OCI-LY7 (cell line): ENCODE measurements around the gene GCAT. TPM values are rescaled to one million over a fixed set of nuclear protein-coding genes. Genes with fewer than 3 reads are reported as not detected.

Experiments
- BruUV-seq: library from RNA; stranded (reverse); fragments of 400-500 nt; replicated peaks from 2 replicates; lab custom pipeline; 2021; lab: Mats Ljungman, UMichigan
- CTCF ChIA-PET: fragments of 300-600 bp; sonication (Branson Sonifier 250); formaldehyde crosslinking; loops from one replicate; lab custom pipeline; 2022; ENCODE audit warnings: antibody characterized with exemption; ENCODE audit not compliant: unreplicated experiment; lab: Charles Lee
- POLR2A ChIA-PET: fragments of 300-600 bp; sonication (Branson Sonifier 250); formaldehyde crosslinking; loops from one replicate; lab custom pipeline; 2022; ENCODE audit warnings: antibody characterized with exemption; lab: Charles Lee
- DNase-seq: peaks from one replicate; pipeline ENCODE4 v3.0.0-alpha.2; 2015; ENCODE audit warnings: low spot score
- H2AFZ ChIP-seq: fragments of 200-600 bp; sonication (generic), shearing (Covaris generic); 2 replicates; pipeline ENCODE4 v1.6.1; 2014; ENCODE audit warnings: mild to moderate bottlenecking, antibody characterized with exemption, low read length, moderate library complexity
- H3K27ac ChIP-seq: fragments of 200-600 bp; sonication (generic); 2 replicates; pipeline ENCODE4 v1.5.1; 2014; ENCODE audit warnings: mixed run types, low read depth, mild to moderate bottlenecking, moderate library complexity, low read length, inconsistent platforms; ENCODE audit not compliant: poor library complexity, severe bottlenecking
- H3K36me3 ChIP-seq: fragments of 200-600 bp; sonication (generic); 2 replicates; pipeline ENCODE4 v1.6.1; 2014; ENCODE audit warnings: mild to moderate bottlenecking, antibody characterized with exemption, low read length, moderate library complexity, mixed read lengths; ENCODE audit not compliant: insufficient read depth
- H3K4me1 ChIP-seq: fragments of 200-600 bp; sonication (generic); 2 replicates; pipeline ENCODE4 v1.5.1; 2014; ENCODE audit warnings: mild to moderate bottlenecking, low read length; ENCODE audit not compliant: insufficient read depth, poor library complexity, severe bottlenecking
- H3K4me2 ChIP-seq: fragments of 200-600 bp; sonication (generic); 2 replicates; pipeline ENCODE4 v1.6.1; 2014; ENCODE audit warnings: mild to moderate bottlenecking, low read length
- H3K4me3 ChIP-seq: fragments of 200-600 bp; sonication (generic); 2 replicates; pipeline ENCODE4 v1.5.1; 2014; ENCODE audit warnings: mild to moderate bottlenecking, low read depth, low read length; ENCODE audit not compliant: poor library complexity, severe bottlenecking
- H3K79me2 ChIP-seq: fragments of 200-600 bp; sonication (generic); 2 replicates; pipeline ENCODE4 v1.6.1; 2016; ENCODE audit warnings: low read depth, mild to moderate bottlenecking, low read length, moderate library complexity, mixed read lengths; ENCODE audit not compliant: insufficient read depth
- H3K9me2 ChIP-seq: fragments of 200-600 bp; sonication (generic); 2 replicates; pipeline ENCODE4 v1.6.1; 2016; ENCODE audit warnings: mild to moderate bottlenecking, low read length, mixed read lengths; ENCODE audit not compliant: insufficient read depth
- H3K9me3 ChIP-seq: fragments of 200-600 bp; sonication (generic); 2 replicates; pipeline ENCODE4 v1.6.1; 2014; ENCODE audit warnings: mild to moderate bottlenecking, mixed run types, low read length, mixed read lengths
- H4K20me1 ChIP-seq: fragments of 200-600 bp; sonication (generic); 2 replicates; pipeline ENCODE4 v1.6.1; 2014; ENCODE audit warnings: mild to moderate bottlenecking, antibody characterized with exemption, low read length, moderate library complexity, mixed read lengths; ENCODE audit not compliant: insufficient read depth
- EZH2phosphoT487 ChIP-seq: fragments of 200-600 bp; sonication (generic); IDR thresholded peaks from 2 replicates; pipeline ENCODE4 v1.6.1; 2018; ENCODE audit warnings: low read depth, borderline replicate concordance, mild to moderate bottlenecking, mixed run types, antibody characterized with exemption, low read length, moderate library complexity, mixed read lengths
- intact Hi-C: fragments of 100-400 bp; cut with micrococcal nuclease; formaldehyde crosslinking; loops from one replicate; pipeline ENCODE4 v1.10.0; 2022; ENCODE audit not compliant: unreplicated experiment
- total RNA-seq, 2 experiments: library from RNA; depleted of rRNA in 1 of 2; stranded (reverse); fragments of >200 nt in 1 of 2; shearing (Covaris generic) in 1 of 2; gene quantifications; 2 replicates each; pipeline ENCODE4 v1.2.3, GENCODE V29; 2014 to 2022
- TF ChIP-seq, protein P1 (sequence below): fragments of 200-600 bp; sonication (generic); conservative IDR thresholded peaks from 2 replicates; pipeline ENCODE4 v1.5.1; 2014; ENCODE audit warnings: mild to moderate bottlenecking, antibody characterized with exemption, low read length, moderate library complexity, mixed read lengths

Gene GCAT
- total RNA-seq, 2 experiments from 2014 or later, result 14.6 to 17.3 TPM

DNA sequence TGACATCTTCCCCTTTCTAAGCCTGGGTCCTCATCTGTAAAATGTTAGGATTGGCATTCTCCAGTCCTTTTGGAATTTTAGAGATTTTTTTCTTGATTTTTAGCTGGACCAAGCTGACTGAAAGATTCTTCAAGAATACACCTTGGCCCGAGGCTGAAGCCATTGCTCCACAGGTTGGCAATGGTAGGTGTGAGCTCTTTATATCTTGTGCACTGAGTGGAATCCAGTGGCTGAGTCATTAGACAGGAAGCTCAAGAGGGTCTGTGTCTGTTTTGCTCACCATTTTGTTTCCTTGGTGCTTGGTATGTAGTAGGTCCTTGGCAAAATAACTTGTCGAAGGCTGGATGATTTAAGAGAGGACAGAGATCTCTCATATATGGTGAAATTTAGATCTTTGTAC, 47.7 kb downstream of the GCAT start:
- no peak for DNase-seq
- CTCF ChIA-PET, result no interaction called here
- no peaks in the 10 kb centered on the region for H3K9me3 ChIP-seq
- no peak overlapping the region for H3K27ac ChIP-seq
- no peak overlapping the region for H3K4me2 ChIP-seq
- intact Hi-C loops, result no loop called here
- peaks cover 9% of the 10 kb centered on the region for H3K4me1 ChIP-seq
- no peak overlapping the region for H2AFZ ChIP-seq
- H3K9me2 ChIP-seq, result no peaks in the 10 kb centered on the region
- no peak overlapping the region for H3K4me3 ChIP-seq
- TF ChIP-seq, protein P1, sequence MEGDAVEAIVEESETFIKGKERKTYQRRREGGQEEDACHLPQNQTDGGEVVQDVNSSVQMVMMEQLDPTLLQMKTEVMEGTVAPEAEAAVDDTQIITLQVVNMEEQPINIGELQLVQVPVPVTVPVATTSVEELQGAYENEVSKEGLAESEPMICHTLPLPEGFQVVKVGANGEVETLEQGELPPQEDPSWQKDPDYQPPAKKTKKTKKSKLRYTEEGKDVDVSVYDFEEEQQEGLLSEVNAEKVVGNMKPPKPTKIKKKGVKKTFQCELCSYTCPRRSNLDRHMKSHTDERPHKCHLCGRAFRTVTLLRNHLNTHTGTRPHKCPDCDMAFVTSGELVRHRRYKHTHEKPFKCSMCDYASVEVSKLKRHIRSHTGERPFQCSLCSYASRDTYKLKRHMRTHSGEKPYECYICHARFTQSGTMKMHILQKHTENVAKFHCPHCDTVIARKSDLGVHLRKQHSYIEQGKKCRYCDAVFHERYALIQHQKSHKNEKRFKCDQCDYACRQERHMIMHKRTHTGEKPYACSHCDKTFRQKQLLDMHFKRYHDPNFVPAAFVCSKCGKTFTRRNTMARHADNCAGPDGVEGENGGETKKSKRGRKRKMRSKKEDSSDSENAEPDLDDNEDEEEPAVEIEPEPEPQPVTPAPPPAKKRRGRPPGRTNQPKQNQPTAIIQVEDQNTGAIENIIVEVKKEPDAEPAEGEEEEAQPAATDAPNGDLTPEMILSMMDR, result no peak
- no peak for TF ChIP-seq EZH2phosphoT487
- H4K20me1 ChIP-seq, result no peaks in the 10 kb centered on the region
- no TSS peak for BruUV-seq
- peaks cover 93% of the 10 kb centered on the region for H3K36me3 ChIP-seq
- POLR2A ChIA-PET, result interaction anchor here (0.5 to 0.7 kb wide), 2 partner anchors 82 to 646 kb away, joined by 3 read pairs; no protein-coding TSS in a partner anchor
- peaks cover 22% of the 10 kb centered on the region for H3K79me2 ChIP-seq

DNA sequence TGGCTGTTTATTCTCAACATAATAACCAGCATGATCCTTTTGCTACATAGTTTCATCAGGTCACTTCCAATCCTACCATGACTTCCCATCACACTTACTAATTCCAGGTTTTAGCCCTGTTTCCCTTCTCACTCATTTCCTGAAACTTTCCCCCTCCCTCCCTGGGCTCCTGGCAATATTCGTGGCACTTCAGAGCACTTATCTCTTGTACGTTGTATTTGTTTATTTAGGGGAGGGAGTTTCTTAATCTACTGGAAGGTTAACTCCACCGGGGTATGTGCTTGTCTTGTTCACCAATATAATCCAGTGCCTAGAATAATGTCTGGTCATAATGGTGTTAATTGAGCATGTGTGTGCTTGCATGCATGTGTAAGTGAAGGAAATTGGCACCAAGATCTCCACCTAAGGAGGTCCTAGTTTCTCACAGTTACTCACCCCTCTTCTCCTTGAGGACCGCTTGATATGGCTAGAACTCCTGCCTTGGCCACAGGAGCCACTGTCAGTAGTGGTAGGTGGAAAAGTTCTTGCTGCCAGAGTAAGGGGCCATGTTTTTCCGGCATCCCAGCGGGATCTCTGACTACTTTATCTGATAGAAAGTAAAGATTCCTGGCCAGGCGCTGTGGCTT, 53.2 kb downstream of the GCAT start:
- H3K9me2 ChIP-seq, result no peaks in the 10 kb centered on the region
- CTCF ChIA-PET, result no interaction called here
- POLR2A ChIA-PET, result no interaction called here
- DNase-seq, result no peak
- peaks cover 95% of the 10 kb centered on the region for H3K36me3 ChIP-seq
- TF ChIP-seq, protein P1, result no peak
- TF ChIP-seq EZH2phosphoT487, result no peak
- no peak overlapping the region for H3K4me2 ChIP-seq
- no peaks in the 10 kb centered on the region for H4K20me1 ChIP-seq
- H3K27ac ChIP-seq, result no peak overlapping the region
- H3K79me2 ChIP-seq, result peaks cover 3% of the 10 kb centered on the region; the same call in 1 of the 2 replicates
- no peak overlapping the region for H3K4me3 ChIP-seq
- no peak overlapping the region for H2AFZ ChIP-seq
- intact Hi-C loops, result no loop called here
- H3K9me3 ChIP-seq, result no peaks in the 10 kb centered on the region
- no peaks in the 10 kb centered on the region for H3K4me1 ChIP-seq
- no TSS peak for BruUV-seq
